SU-DHL-6 (cell line): Measurements from ENCODE around the gene UBR2.

Experiments used
- H2AFZ ChIP-seq: fragments of 200-600 bp; sonication (generic); 2 replicates; pipeline ENCODE4 v1.6.1; 2014; ENCODE audit warnings: low read depth, mild to moderate bottlenecking, moderate library complexity, mixed read lengths, antibody characterized with exemption, low read length; ENCODE audit not compliant: severe bottlenecking
- H3F3A ChIP-seq: fragments of 200-600 bp; shearing (Covaris generic); 2 replicates; pipeline ENCODE4 v1.6.0; 2016; ENCODE audit warnings: antibody characterized with exemption, mild to moderate bottlenecking; ENCODE audit not compliant: insufficient read depth
- H3K27ac ChIP-seq: fragments of 200-600 bp; sonication (generic); 2 replicates; pipeline ENCODE4 v1.5.1; 2016; ENCODE audit warnings: low read depth, mild to moderate bottlenecking, low read length, moderate library complexity, mixed read lengths
- H3K27me3 ChIP-seq: fragments of 200-600 bp; sonication (generic), shearing (Covaris generic); 2 replicates; pipeline ENCODE4 v1.6.0; 2014; ENCODE audit warnings: mild to moderate bottlenecking, low read length
- H3K36me3 ChIP-seq: fragments of 200-600 bp; sonication (generic); 2 replicates; pipeline ENCODE4 v1.6.1; 2014; ENCODE audit warnings: mild to moderate bottlenecking, low read length, mixed read lengths
- H3K4me2 ChIP-seq: fragments of 300-600, 200-600 bp; shearing (Covaris generic), sonication (generic); 2 replicates; pipeline ENCODE4 v1.6.0; 2014; ENCODE audit warnings: low read length, low read depth, mild to moderate bottlenecking; ENCODE audit not compliant: poor library complexity, severe bottlenecking
- H3K4me3 ChIP-seq: fragments of 200-600 bp; sonication (generic); 2 replicates; pipeline ENCODE4 v1.5.1; 2014; ENCODE audit warnings: antibody characterized with exemption, low read length, mild to moderate bottlenecking, mixed read lengths; ENCODE audit not compliant: insufficient read depth, poor library complexity, severe bottlenecking
- H3K79me2 ChIP-seq: fragments of 200-600 bp; sonication (generic); 2 replicates; pipeline ENCODE4 v1.6.1; 2014; ENCODE audit warnings: mild to moderate bottlenecking, low read length, moderate library complexity; ENCODE audit not compliant: insufficient read depth
- H3K9ac ChIP-seq: fragments of 200-600 bp; sonication (generic); 2 replicates; pipeline ENCODE4 v1.7.0; 2014; ENCODE audit warnings: mild to moderate bottlenecking, low read length
- H3K9me2 ChIP-seq: fragments of 200-600 bp; sonication (generic); replicated peaks from 2 replicates; pipeline ENCODE4 v1.6.1; 2014; ENCODE audit warnings: low read length; ENCODE audit not compliant: insufficient read depth
- H3K9me3 ChIP-seq: fragments of 200-600 bp; sonication (generic); 2 replicates; pipeline ENCODE4 v1.6.1; 2014; ENCODE audit warnings: low read length, mixed read lengths; ENCODE audit not compliant: insufficient read depth
- H4K20me1 ChIP-seq: fragments of 200-600 bp; sonication (generic); 2 replicates; pipeline ENCODE4 v1.6.1; 2014; ENCODE audit warnings: low read depth, mild to moderate bottlenecking, antibody characterized with exemption, low read length, moderate library complexity, mixed read lengths
- EZH2phosphoT487 ChIP-seq: fragments of 200-600 bp; sonication (generic), shearing (Covaris generic); conservative IDR thresholded peaks from 2 replicates; pipeline ENCODE4 v1.6.1; 2018; ENCODE audit warnings: mild to moderate bottlenecking, antibody characterized with exemption, low read length, moderate library complexity, mixed read lengths
- TF ChIP-seq, protein P1 (sequence below): fragments of 200-600 bp; sonication (generic); IDR thresholded peaks from one replicate; pipeline ENCODE4 v1.5.1; 2017; ENCODE audit warnings: antibody characterized with exemption, mild to moderate bottlenecking, low read length, moderate library complexity; ENCODE audit not compliant: insufficient read depth, poor library complexity, severe bottlenecking

The UBR2 gene

DNA sequence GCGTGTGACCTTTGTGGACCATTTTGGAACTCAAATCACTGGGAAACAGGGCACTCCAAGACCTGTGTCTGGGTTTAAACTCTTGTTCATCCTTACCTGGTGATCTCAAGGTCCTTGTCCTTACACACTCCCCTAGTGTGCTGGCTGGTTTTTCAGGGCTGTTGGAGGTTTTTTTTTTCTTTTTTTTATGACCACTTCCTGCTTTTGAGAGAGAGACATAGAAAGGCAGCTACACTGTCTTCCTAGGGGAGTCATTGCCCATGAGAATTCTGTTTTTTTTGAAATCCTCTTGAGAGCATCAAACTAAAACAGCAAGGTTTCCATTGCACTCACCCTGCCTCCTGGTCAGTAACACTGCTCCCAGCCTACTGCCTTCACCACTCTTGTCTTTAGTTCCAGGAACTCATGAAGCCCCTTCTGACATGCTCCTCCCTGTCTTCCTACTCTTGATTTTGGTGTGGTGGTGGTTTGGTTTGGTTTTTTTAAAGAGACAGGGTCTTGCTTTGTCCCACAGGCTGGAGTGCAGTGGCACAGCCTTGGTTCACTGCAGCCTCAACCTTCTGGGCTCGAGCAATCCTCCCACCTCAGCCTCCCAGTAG is 130.0 kb downstream of the UBR2 start:
- Histone ChIP-seq H4K20me1 (no peaks in the 10 kb centered on the region), H3F3A (no peaks in the 10 kb centered on the region; the same call in 1 of the 2 replicates), H3K4me2 (no peak overlapping the region), H3K36me3 (peaks cover 7% of the 10 kb centered on the region; the same call in 1 of the 2 replicates), H2AFZ (no peak overlapping the region), H3K9ac (no peak overlapping the region), H3K27me3 (no peaks in the 10 kb centered on the region), H3K79me2 (no peaks in the 10 kb centered on the region), H3K27ac (no peak overlapping the region), H3K4me3 (no peak overlapping the region), H3K9me3 (no peaks in the 10 kb centered on the region), H3K9me2 (no peaks in the 10 kb centered on the region)
- TF ChIP-seq, protein P1, sequence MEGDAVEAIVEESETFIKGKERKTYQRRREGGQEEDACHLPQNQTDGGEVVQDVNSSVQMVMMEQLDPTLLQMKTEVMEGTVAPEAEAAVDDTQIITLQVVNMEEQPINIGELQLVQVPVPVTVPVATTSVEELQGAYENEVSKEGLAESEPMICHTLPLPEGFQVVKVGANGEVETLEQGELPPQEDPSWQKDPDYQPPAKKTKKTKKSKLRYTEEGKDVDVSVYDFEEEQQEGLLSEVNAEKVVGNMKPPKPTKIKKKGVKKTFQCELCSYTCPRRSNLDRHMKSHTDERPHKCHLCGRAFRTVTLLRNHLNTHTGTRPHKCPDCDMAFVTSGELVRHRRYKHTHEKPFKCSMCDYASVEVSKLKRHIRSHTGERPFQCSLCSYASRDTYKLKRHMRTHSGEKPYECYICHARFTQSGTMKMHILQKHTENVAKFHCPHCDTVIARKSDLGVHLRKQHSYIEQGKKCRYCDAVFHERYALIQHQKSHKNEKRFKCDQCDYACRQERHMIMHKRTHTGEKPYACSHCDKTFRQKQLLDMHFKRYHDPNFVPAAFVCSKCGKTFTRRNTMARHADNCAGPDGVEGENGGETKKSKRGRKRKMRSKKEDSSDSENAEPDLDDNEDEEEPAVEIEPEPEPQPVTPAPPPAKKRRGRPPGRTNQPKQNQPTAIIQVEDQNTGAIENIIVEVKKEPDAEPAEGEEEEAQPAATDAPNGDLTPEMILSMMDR, result no peak
- no peak for TF ChIP-seq EZH2phosphoT487

DNA sequence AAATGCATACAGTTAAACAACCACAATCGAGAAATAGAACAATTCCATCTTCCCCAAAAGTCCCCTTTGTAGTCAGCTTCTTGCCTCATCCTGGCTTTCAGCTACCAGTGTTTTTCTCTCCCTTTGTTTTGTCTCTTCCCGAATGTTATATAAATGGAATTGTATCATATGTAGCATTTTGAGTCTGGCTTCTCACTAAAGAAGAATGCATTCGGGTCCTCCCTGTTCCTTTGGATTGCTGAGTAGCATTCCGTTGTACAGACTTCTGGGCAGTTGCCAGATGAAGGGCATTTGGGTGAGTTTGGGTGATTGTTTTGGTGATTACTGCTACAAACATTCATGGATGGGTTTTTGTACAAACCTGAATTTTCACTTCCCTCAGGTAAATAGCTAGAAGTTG is 130.8 kb downstream of the UBR2 start:
- H3K9me2 ChIP-seq, result no peaks in the 10 kb centered on the region
- no peaks in the 10 kb centered on the region for H3K79me2 ChIP-seq
- no peak overlapping the region for H3K4me2 ChIP-seq
- no peak overlapping the region for H2AFZ ChIP-seq
- H4K20me1 ChIP-seq, result no peaks in the 10 kb centered on the region
- TF ChIP-seq, protein P1, result no peak
- no peak for TF ChIP-seq EZH2phosphoT487
- H3K9ac ChIP-seq, result no peak overlapping the region
- no peaks in the 10 kb centered on the region for H3K27me3 ChIP-seq
- H3K27ac ChIP-seq, result no peak overlapping the region
- H3K9me3 ChIP-seq, result no peaks in the 10 kb centered on the region
- H3K4me3 ChIP-seq, result no peak overlapping the region
- H3K36me3 ChIP-seq, result peaks cover 7% of the 10 kb centered on the region; the same call in 1 of the 2 replicates
- H3F3A ChIP-seq, result no peaks in the 10 kb centered on the region; the same call in 1 of the 2 replicates

DNA sequence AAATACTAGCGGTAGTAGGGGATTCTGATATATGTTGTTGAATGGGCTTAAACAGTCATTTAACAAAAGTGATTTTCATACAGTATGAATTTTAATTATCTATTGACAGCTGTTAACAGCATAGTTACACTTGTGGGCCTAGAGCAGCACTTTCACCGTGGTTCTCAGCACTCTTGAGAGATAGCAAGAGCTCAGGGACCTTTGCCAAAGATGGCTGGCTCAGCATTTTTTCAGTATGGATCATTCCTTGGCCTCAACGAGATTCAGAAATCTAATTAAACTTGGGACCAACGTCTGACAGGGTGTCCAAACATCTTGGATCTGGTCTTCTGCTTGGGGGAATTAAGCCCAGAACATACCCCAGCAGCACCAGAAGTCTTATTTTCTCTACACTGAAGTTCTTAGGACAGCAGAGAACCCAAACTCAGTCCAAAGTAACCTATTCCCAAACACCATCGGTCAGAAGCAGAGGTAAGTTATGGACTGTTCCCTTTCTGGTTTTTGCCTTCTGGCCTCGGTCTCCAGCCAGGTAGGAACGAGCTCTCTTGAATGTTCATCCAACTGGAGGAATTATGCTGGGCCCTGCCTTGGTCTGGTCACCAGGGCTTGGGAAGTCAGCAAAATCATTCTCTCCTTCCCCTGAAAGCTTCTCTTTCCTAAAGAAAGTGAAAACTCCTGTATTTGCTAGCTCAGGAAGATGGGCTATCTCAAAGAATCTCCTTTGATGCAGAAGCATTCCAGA is 132.9 kb downstream of the UBR2 start:
- H3K27ac ChIP-seq, result no peak overlapping the region
- TF ChIP-seq EZH2phosphoT487, result no peak
- TF ChIP-seq, protein P1, result no peak

More for the DNA sequence above, 132.9 kb downstream of the UBR2 start:
- H3K9ac ChIP-seq, result no peak overlapping the region
- no peak overlapping the region for H3K4me3 ChIP-seq
- no peak overlapping the region for H2AFZ ChIP-seq
- no peaks in the 10 kb centered on the region for H3K27me3 ChIP-seq
- no peaks in the 10 kb centered on the region for H3K79me2 ChIP-seq
- H3K4me2 ChIP-seq, result no peak overlapping the region
- H3F3A ChIP-seq, result no peaks in the 10 kb centered on the region; the same call in 1 of the 2 replicates
- H3K9me3 ChIP-seq, result no peaks in the 10 kb centered on the region
- no peaks in the 10 kb centered on the region for H3K9me2 ChIP-seq
- no peaks in the 10 kb centered on the region; the same call in 1 of the 2 replicates for H3K36me3 ChIP-seq
- H4K20me1 ChIP-seq, result no peaks in the 10 kb centered on the region
